GM23338 (cell line): ENCODE measurements around the gene SUCLG2. TPM values are rescaled to one million over a fixed set of nuclear protein-coding genes. Genes with fewer than 3 reads are reported as not detected.

Source experiments
- ATAC-seq: fragments of 200-7000 bp; cut with Tn5 transposase; 3 replicates; pipeline ENCODE4 v1.9.1; 2020
- DNase-seq: peaks from one replicate; pipeline ENCODE4 v3.0.0-alpha.2; 2015; ENCODE audit warnings: low spot score
- H2AFZ ChIP-seq: fragments of 200-600 bp; sonication (generic); 2 replicates; pipeline ENCODE4 v1.8.0; 2016; ENCODE audit warnings: antibody characterized with exemption, mild to moderate bottlenecking, moderate library complexity
- H3F3A ChIP-seq: fragments of 200-600 bp; sonication (generic); replicated peaks from 2 replicates; pipeline ENCODE4 v1.8.0; 2017; ENCODE audit warnings: antibody characterized with exemption, mixed run types, low read depth
- H3K27ac ChIP-seq: fragments of 200-600 bp; sonication (generic); 2 replicates; pipeline ENCODE4 v1.6.1; 2016; ENCODE audit warnings: low read depth
- H3K27me3 ChIP-seq: fragments of 200-600 bp; sonication (generic); 2 replicates; pipeline ENCODE4 v1.8.0; 2016; ENCODE audit warnings: mild to moderate bottlenecking, mixed run types, moderate library complexity; ENCODE audit not compliant: insufficient read depth
- H3K36me3 ChIP-seq: fragments of 200-600 bp; sonication (generic); 2 replicates; pipeline ENCODE4 v1.8.0; 2016; ENCODE audit warnings: mild to moderate bottlenecking; ENCODE audit not compliant: insufficient read depth
- H3K4me1 ChIP-seq: fragments of 200-600 bp; sonication (generic); 2 replicates; pipeline ENCODE4 v1.8.0; 2016; ENCODE audit warnings: mild to moderate bottlenecking, moderate library complexity; ENCODE audit not compliant: insufficient read depth
- H3K4me2 ChIP-seq: fragments of 200-600 bp; sonication (generic); 2 replicates; pipeline ENCODE4 v1.7.1; 2017; ENCODE audit warnings: mixed run types
- H3K4me3 ChIP-seq: fragments of 200-600 bp; sonication (generic); 2 replicates; pipeline ENCODE4 v1.6.1; 2016; ENCODE audit warnings: mixed run types
- H3K79me2 ChIP-seq: fragments of 200-600 bp; sonication (generic); replicated peaks from 2 replicates; pipeline ENCODE4 v1.8.0; 2017; ENCODE audit warnings: mild to moderate bottlenecking; ENCODE audit not compliant: insufficient read depth
- H3K9me2 ChIP-seq: fragments of 200-600 bp; sonication (generic); 2 replicates; pipeline ENCODE4 v1.8.0; 2017; ENCODE audit not compliant: insufficient read depth
- H4K20me1 ChIP-seq: fragments of 200-600 bp; sonication (generic); replicated peaks from 2 replicates; pipeline ENCODE4 v1.8.0; 2017; ENCODE audit warnings: mild to moderate bottlenecking; ENCODE audit not compliant: insufficient read depth
- H3K27ac Mint-ChIP-seq: 2 replicates; pipeline ENCODE4 v1.8.0; 2020; ENCODE audit warnings: inconsistent platforms, mild to moderate bottlenecking, moderate library complexity, mixed read lengths
- H3K27me3 Mint-ChIP-seq: 3 replicates; pipeline ENCODE4 v1.8.0; 2022; ENCODE audit warnings: low read depth, mild to moderate bottlenecking, moderate library complexity, mixed read lengths, inconsistent platforms; ENCODE audit not compliant: insufficient read depth, poor library complexity
- H3K36me3 Mint-ChIP-seq: 3 replicates; pipeline ENCODE4 v1.8.0; 2021; ENCODE audit warnings: low read depth, mild to moderate bottlenecking, inconsistent platforms, moderate library complexity, mixed read lengths
- H3K4me1 Mint-ChIP-seq: 3 replicates; pipeline ENCODE4 v1.8.0; 2020; ENCODE audit warnings: mild to moderate bottlenecking, inconsistent platforms, mixed read lengths
- H3K4me3 Mint-ChIP-seq: 3 replicates; pipeline ENCODE4 v1.8.0; 2021; ENCODE audit warnings: moderate library complexity, mild to moderate bottlenecking, inconsistent platforms, mixed read lengths
- H3K9me3 Mint-ChIP-seq: 3 replicates; pipeline ENCODE4 v1.8.0; 2020; ENCODE audit warnings: moderate library complexity, mild to moderate bottlenecking, inconsistent platforms, mixed read lengths
- CREB1 ChIP-seq: fragments of 250-450 bp; sonication (Bioruptor Pico); IDR thresholded peaks from 2 replicates; pipeline ENCODE4 v1.5.0; 2020; ENCODE audit warnings: low read depth, mild to moderate bottlenecking, moderate library complexity
- EZH2 ChIP-seq: fragments of 200-600 bp; sonication (generic); IDR thresholded peaks from one replicate; pipeline ENCODE4 v1.8.0; 2017; ENCODE audit warnings: antibody characterized with exemption, mild to moderate bottlenecking, low read depth; ENCODE audit not compliant: unreplicated experiment
- EZH2phosphoT487 ChIP-seq: fragments of 200-600 bp; sonication (generic); IDR thresholded peaks from one replicate; pipeline ENCODE4 v1.8.1; 2018; ENCODE audit warnings: antibody characterized with exemption; ENCODE audit not compliant: unreplicated experiment
- JUNB ChIP-seq: IDR thresholded peaks from one replicate; pipeline ENCODE4 v1.6.1; 2016; ENCODE audit warnings: antibody characterized with exemption; ENCODE audit not compliant: unreplicated experiment
- NANOG ChIP-seq: IDR thresholded peaks from 2 replicates; pipeline ENCODE4 v1.6.1; 2016; ENCODE audit warnings: antibody characterized with exemption, borderline replicate concordance
- POLR2AphosphoS5 ChIP-seq: IDR thresholded peaks from 2 replicates; pipeline ENCODE4 v1.6.1; 2016; ENCODE audit warnings: antibody characterized with exemption, low read depth
- STAT1 ChIP-seq: IDR thresholded peaks from one replicate; pipeline ENCODE4 v1.6.1; 2016; ENCODE audit warnings: antibody characterized with exemption; ENCODE audit not compliant: unreplicated experiment
- ZNF114 ChIP-seq: fragments of 250-450 bp; sonication (Bioruptor Pico); IDR thresholded peaks from 2 replicates; pipeline ENCODE4 v1.5.0; 2020; ENCODE audit warnings: mild to moderate bottlenecking, moderate library complexity
- ZNF331 ChIP-seq: fragments of 250-450 bp; sonication (Bioruptor Pico); IDR thresholded peaks from 2 replicates; pipeline ENCODE4 v1.5.0; 2020; ENCODE audit warnings: low read depth, mild to moderate bottlenecking, moderate library complexity
- polyA plus RNA-seq: library from polyadenylated mRNA; unstranded; fragments of >200 nt; fragmentation: Nextera tagmentation; extraction: Ambion mirVana; gene quantifications from 2 replicates; pipeline ENCODE4 v1.2.1, GENCODE V29; 2016
- total RNA-seq: library from RNA; depleted of rRNA; stranded (reverse); fragments of >200 nt; shearing (Covaris generic); gene quantifications from 2 replicates; pipeline ENCODE4 v1.2.3, GENCODE V29; 2014
- TF ChIP-seq, protein P1 (sequence below), 2 experiments: fragments of 200-600 bp in 1 of 2; sonication (generic) in 1 of 2; conservative IDR thresholded peaks; 2 replicates each; pipeline versions ENCODE4 v1.5.1 to v1.6.1; 2016 to 2017; ENCODE audit warnings: antibody characterized with exemption in 2 of 2, low read depth in 2 of 2, mild to moderate bottlenecking in 2 of 2, moderate library complexity in 1 of 2
- TF ChIP-seq, protein P2 (sequence below): fragments of 250-450 bp; sonication (Bioruptor Pico); IDR thresholded peaks from 2 replicates; pipeline ENCODE4 v1.5.0; 2020; ENCODE audit warnings: mild to moderate bottlenecking, moderate library complexity
- TF ChIP-seq, protein P3 (sequence below): IDR thresholded peaks from one replicate; pipeline ENCODE4 v1.6.1; 2018; ENCODE audit warnings: antibody characterized with exemption; ENCODE audit not compliant: unreplicated experiment
- TF ChIP-seq, protein P4 (sequence below): IDR thresholded peaks from 2 replicates; pipeline ENCODE4 v1.6.1; 2016; ENCODE audit warnings: antibody characterized with exemption

The SUCLG2 gene
- total and polyA plus RNA-seq, 2 experiments from 2014 or later = 29.3 to 39.0 TPM

DNA sequence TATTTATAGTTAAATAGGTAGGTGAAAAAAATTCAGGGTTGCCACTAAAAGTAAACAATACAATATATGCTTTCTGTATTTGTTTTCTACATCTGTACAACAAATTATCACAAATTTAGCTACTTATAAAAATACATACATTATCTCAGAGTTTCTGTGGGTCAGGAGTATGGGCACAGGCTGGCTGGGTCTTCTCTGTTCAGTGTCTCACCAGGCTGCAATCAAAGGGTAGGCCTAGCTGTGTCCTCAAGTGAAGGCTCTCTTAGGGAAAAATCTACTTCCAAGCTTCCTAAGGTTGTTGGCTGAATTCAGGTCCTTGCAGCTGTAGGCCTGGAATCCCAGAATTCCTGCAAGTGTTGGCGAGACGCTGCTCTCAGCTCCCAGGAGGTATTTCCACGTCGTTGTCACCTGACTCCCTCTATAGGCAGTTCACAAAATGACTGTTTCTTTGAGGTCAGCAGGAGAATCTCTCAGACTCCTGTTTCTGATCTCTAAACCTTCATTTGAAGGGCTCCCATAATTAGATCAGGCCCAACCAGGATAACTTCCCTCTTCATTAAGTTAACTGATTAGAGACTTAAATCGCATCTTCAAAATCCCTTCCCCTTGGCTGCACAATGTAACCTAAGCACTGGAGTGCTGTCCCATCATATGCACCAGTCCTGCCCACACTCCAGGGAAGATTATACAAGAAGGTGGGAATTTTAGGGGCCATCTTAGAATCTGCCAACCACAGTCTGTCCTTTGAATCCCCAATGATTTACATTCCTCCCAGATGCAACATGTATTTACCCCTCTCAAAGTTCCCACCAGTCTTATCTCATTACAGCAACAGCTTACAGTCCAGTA is 296.6 kb downstream of the SUCLG2 start:
- Histone ChIP-seq H3K4me2 (no peak overlapping the region), H3K36me3 (no peaks in the 10 kb centered on the region), H3K4me3 (no peak overlapping the region), H3K79me2 (no peaks in the 10 kb centered on the region), H4K20me1 (no peaks in the 10 kb centered on the region), H3K27ac (no peak overlapping the region), H3F3A (no peaks in the 10 kb centered on the region), H2AFZ (peak overlapping the region; percentile 16; the same call in 1 of the 2 replicates), H3K27me3 (no peaks in the 10 kb centered on the region), H3K9me2 (no peaks in the 10 kb centered on the region), H3K4me1 (peaks cover 7% of the 10 kb centered on the region; the same call in 1 of the 2 replicates)
- Mint-ChIP-seq H3K4me3 (no peak overlapping the region), H3K36me3 (no peaks in the 10 kb centered on the region), H3K27me3 (peaks cover 2% of the 10 kb centered on the region), H3K9me3 (no peaks in the 10 kb centered on the region), H3K27ac (peak overlapping the region; percentile 69), H3K4me1 (peaks cover 17% of the 10 kb centered on the region; the same call in 2 of the 3 replicates)
- TF ChIP-seq EZH2phosphoT487 (no peak), POLR2AphosphoS5 (no peak), EZH2 (no peak), ZNF114 (no peak), JUNB (no peak), NANOG (no peak), CREB1 (CRISPR knock-in tag) (peak; percentile 80), STAT1 (no peak), ZNF331 (CRISPR knock-in tag) (no peak)
- TF ChIP-seq, protein P1, sequence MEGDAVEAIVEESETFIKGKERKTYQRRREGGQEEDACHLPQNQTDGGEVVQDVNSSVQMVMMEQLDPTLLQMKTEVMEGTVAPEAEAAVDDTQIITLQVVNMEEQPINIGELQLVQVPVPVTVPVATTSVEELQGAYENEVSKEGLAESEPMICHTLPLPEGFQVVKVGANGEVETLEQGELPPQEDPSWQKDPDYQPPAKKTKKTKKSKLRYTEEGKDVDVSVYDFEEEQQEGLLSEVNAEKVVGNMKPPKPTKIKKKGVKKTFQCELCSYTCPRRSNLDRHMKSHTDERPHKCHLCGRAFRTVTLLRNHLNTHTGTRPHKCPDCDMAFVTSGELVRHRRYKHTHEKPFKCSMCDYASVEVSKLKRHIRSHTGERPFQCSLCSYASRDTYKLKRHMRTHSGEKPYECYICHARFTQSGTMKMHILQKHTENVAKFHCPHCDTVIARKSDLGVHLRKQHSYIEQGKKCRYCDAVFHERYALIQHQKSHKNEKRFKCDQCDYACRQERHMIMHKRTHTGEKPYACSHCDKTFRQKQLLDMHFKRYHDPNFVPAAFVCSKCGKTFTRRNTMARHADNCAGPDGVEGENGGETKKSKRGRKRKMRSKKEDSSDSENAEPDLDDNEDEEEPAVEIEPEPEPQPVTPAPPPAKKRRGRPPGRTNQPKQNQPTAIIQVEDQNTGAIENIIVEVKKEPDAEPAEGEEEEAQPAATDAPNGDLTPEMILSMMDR (conservative IDR thresholded peaks at IDR 0.05; ENCODE audit: low read depth in 2 of 2) = peak; percentile 59 to 77
- TF ChIP-seq, protein P2, sequence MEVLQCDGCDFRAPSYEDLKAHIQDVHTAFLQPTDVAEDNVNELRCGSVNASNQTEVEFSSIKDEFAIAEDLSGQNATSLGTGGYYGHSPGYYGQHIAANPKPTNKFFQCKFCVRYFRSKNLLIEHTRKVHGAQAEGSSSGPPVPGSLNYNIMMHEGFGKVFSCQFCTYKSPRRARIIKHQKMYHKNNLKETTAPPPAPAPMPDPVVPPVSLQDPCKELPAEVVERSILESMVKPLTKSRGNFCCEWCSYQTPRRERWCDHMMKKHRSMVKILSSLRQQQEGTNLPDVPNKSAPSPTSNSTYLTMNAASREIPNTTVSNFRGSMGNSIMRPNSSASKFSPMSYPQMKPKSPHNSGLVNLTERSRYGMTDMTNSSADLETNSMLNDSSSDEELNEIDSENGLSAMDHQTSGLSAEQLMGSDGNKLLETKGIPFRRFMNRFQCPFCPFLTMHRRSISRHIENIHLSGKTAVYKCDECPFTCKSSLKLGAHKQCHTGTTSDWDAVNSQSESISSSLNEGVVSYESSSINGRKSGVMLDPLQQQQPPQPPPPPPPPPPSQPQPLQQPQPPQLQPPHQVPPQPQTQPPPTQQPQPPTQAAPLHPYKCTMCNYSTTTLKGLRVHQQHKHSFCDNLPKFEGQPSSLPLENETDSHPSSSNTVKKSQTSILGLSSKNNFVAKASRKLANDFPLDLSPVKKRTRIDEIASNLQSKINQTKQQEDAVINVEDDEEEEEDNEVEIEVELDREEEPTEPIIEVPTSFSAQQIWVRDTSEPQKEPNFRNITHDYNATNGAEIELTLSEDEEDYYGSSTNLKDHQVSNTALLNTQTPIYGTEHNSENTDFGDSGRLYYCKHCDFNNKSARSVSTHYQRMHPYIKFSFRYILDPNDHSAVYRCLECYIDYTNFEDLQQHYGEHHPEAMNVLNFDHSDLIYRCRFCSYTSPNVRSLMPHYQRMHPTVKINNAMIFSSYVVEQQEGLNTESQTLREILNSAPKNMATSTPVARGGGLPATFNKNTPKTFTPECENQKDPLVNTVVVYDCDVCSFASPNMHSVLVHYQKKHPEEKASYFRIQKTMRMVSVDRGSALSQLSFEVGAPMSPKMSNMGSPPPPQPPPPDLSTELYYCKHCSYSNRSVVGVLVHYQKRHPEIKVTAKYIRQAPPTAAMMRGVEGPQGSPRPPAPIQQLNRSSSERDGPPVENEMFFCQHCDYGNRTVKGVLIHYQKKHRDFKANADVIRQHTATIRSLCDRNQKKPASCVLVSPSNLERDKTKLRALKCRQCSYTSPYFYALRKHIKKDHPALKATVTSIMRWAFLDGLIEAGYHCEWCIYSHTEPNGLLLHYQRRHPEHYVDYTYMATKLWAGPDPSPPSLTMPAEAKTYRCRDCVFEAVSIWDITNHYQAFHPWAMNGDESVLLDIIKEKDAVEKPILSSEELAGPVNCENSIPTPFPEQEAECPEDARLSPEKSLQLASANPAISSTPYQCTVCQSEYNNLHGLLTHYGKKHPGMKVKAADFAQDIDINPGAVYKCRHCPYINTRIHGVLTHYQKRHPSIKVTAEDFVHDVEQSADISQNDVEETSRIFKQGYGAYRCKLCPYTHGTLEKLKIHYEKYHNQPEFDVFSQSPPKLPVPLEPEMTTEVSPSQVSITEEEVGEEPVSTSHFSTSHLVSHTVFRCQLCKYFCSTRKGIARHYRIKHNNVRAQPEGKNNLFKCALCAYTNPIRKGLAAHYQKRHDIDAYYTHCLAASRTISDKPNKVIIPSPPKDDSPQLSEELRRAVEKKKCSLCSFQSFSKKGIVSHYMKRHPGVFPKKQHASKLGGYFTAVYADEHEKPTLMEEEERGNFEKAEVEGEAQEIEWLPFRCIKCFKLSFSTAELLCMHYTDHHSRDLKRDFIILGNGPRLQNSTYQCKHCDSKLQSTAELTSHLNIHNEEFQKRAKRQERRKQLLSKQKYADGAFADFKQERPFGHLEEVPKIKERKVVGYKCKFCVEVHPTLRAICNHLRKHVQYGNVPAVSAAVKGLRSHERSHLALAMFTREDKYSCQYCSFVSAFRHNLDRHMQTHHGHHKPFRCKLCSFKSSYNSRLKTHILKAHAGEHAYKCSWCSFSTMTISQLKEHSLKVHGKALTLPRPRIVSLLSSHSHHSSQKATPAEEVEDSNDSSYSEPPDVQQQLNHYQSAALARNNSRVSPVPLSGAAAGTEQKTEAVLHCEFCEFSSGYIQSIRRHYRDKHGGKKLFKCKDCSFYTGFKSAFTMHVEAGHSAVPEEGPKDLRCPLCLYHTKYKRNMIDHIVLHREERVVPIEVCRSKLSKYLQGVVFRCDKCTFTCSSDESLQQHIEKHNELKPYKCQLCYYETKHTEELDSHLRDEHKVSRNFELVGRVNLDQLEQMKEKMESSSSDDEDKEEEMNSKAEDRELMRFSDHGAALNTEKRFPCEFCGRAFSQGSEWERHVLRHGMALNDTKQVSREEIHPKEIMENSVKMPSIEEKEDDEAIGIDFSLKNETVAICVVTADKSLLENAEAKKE (CRISPR knock-in tag) = peak; percentile 54; the same call in 1 of the 2 replicates
- TF ChIP-seq, protein P3, sequence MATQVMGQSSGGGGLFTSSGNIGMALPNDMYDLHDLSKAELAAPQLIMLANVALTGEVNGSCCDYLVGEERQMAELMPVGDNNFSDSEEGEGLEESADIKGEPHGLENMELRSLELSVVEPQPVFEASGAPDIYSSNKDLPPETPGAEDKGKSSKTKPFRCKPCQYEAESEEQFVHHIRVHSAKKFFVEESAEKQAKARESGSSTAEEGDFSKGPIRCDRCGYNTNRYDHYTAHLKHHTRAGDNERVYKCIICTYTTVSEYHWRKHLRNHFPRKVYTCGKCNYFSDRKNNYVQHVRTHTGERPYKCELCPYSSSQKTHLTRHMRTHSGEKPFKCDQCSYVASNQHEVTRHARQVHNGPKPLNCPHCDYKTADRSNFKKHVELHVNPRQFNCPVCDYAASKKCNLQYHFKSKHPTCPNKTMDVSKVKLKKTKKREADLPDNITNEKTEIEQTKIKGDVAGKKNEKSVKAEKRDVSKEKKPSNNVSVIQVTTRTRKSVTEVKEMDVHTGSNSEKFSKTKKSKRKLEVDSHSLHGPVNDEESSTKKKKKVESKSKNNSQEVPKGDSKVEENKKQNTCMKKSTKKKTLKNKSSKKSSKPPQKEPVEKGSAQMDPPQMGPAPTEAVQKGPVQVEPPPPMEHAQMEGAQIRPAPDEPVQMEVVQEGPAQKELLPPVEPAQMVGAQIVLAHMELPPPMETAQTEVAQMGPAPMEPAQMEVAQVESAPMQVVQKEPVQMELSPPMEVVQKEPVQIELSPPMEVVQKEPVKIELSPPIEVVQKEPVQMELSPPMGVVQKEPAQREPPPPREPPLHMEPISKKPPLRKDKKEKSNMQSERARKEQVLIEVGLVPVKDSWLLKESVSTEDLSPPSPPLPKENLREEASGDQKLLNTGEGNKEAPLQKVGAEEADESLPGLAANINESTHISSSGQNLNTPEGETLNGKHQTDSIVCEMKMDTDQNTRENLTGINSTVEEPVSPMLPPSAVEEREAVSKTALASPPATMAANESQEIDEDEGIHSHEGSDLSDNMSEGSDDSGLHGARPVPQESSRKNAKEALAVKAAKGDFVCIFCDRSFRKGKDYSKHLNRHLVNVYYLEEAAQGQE = no peak
- TF ChIP-seq, protein P4, sequence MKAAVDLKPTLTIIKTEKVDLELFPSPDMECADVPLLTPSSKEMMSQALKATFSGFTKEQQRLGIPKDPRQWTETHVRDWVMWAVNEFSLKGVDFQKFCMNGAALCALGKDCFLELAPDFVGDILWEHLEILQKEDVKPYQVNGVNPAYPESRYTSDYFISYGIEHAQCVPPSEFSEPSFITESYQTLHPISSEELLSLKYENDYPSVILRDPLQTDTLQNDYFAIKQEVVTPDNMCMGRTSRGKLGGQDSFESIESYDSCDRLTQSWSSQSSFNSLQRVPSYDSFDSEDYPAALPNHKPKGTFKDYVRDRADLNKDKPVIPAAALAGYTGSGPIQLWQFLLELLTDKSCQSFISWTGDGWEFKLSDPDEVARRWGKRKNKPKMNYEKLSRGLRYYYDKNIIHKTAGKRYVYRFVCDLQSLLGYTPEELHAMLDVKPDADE = no peak
- ATAC-seq (peak; percentile 99), DNase-seq (peak; percentile 95)
